Sigmoid colon (tissue), 4 donors: Measurements from ENCODE around the gene LRRC8D.

Experiments
- CTCF ChIP-seq, 4 experiments: fragments of 450-650 bp in 3 of 4; fragments of 200-600 bp in 1 of 4; IDR thresholded peaks; one replicate each; pipeline ENCODE4 v1.5.1; 2016 to 2019; ENCODE audit warnings: antibody characterized with exemption in 4 of 4, mild to moderate bottlenecking in 3 of 4, moderate library complexity in 2 of 4
- EP300 ChIP-seq, 4 donors: sonication (generic); formaldehyde crosslinking; IDR thresholded peaks; one replicate each; pipeline ENCODE4 v1.6.1; 2017; ENCODE audit warnings: antibody characterized with exemption in 4 of 4
- POLR2A ChIP-seq, 2 donors: fragments of 450-650 bp; IDR thresholded peaks; one replicate each; pipeline ENCODE4 v1.6.1; 2016; ENCODE audit warnings: antibody characterized with exemption in 2 of 2, mild to moderate bottlenecking in 2 of 2, moderate library complexity in 2 of 2
- POLR2AphosphoS5 ChIP-seq, 4 donors: sonication (generic); formaldehyde crosslinking; IDR thresholded peaks; one replicate each; pipeline ENCODE4 v1.6.1; 2017; ENCODE audit warnings: antibody characterized with exemption in 4 of 4

DNA sequence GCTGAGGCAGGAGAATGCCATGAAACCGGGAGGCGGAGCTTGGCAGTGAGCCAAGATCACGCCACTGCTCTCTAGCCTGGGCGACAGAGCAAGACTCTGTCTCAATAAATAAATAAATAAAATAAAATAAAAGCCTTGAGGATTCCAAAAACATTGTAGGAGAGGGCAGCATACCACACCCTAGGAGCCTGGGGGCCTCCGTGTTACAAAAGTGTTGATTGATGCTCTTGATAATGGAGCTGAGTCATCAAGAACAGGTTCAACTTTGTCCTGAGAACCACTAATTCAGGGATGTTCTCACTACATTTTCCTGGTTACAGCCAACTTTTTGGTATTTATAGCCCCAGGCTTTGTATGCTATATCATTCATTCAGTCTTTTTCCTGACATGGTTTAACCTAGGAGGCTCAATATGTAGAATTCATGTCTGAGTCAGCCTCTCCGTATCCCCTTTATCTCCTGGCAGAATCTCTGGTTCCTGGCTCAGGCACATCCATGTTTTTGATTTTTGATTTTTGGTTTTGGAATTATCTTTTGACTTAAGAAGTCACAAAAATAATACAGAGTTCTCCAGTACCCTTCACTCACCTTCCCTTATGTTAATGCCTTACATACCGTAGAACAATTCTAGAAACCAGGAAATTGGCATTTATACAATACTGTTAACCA lies 69.4 kb downstream of the LRRC8D start:
- TF ChIP-seq POLR2AphosphoS5 (IDR thresholded peaks at IDR 0.05) (no peak), CTCF (IDR thresholded peaks at IDR 0.05) (no peak), POLR2A (IDR thresholded peaks at IDR 0.05) (no peak), EP300 (IDR thresholded peaks at IDR 0.05) (no peak)
